HG03196 (cell line): Measurements from ENCODE around the gene CHEK2.
"Not testable (repeated sequence)": the region's sequence is repeated elsewhere in the genome, so short reads cannot be mapped to it uniquely, and the experiment has no call there.

Source experiments
- ATAC-seq: cut with Tn5 transposase; IDR thresholded peaks from one replicate; pipeline ENCODE4 v1.9.1; 2021; ENCODE audit not compliant: unreplicated experiment

Gene CHEK2

DNA sequence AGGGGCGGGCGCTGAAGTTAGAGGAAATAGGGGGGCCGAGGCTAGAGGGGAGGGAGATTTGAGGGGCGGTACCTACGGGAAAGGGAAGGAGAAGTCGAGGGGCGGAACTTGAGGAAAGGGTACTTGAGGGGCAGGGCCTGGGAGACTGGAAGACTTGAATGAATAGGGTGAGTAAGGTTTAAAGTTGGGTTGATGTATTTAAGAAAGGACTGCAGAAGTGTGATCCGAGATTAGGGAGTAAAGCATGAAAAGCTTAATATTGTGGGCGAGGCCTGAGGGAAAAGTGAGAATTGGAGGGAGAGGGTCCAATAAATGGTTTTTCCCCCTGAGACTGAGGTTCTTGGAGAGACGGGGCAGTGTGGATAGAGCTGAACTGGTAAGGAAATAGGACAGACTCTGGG lies 942 bp upstream of the CHEK2 start:
- ATAC-seq = no peak

DNA sequence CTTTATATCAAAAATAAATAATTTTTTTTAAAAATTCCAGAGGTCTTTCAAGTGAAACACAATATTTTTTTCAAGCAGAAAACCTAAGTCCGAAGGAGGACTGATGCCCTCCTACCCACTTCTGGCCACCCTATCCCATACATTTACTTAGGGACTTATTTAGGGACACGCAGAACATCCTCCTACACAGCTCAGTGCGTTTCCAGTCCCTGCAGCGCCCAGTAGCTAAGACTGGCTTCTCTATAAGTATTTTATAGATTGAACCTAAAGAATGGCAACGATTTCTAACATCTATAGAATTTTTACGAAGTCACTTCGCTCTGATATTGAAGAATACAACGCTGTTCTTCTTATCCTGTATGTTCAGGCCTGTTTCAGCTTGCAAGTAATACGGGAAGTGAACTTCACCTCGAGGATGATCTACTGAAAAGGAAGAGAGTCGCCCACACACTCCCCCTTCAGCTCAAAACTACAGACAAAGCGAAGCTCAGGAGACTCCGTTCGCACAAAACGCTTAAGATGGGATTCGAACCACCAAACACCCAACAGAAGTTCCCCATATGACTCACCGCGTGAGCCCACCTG lies 328 bp downstream of the CHEK2 start:
- ATAC-seq = no peak

DNA sequence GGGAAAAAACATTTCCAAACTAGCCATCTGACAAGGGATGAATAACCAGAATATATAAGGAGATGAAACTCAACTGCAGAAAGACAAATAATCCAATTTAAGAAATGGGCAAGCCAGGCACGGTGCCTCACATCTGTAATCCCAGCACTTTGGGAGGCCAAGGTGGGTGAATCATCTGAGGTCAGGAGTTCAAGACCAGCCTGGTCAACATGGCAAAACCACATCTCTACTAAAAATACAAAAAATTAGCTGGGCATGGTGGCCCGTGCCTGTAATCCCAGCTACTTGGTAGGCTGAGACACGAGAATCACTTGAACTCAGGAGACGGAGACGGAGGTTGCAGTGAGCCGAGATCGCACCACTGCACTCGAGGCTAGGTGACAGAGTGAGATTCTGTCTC lies 2.7 kb downstream of the CHEK2 start:
- ATAC-seq = not testable (repeated sequence)

GRCh38 chr22:28737701-28738100 lies 3.9 kb downstream of the CHEK2 start:
- no peak for ATAC-seq

- no peak for ATAC-seq
Measured at GRCh38 chr22:28736301-28737155, 5.1 kb downstream of the CHEK2 start.

DNA sequence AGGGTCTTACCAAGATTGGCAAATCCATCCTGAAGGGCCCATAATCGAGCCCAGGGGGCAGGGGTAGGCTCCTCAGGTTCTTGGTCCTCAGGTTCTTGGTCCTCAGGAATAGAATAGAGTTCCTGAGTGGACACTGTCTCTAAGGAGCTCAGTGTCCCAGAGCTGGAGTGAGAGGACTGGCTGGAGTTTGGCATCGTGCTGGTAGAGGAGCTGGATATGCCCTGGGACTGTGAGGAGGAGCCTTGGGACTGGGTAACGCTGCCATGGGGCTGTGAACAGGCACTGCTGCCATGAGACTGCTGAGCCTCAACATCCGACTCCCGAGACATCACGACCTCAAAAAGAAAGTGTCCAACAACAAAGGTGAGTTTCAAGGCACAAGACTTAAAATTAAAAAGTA lies 7.2 kb downstream of the CHEK2 start:
- no peak for ATAC-seq

DNA sequence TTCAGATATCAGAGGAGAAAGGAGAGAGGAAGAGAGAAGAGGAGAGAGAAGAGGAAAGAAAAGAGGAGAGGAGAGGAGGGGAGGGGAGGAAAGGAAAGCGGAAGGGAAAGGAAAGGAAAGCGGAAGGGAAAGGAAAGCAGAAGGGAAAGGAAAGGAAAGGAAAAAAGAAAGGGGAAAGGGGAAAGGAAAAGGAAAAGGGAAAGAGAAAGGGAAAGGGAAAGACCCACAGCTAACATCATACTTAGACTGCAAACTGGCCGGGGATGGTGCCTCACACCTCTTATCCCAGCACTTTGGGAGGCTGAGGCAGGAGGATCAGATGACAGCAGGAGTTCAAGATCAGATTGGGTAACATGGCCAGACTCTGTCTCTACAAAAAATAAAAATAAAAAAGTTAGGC lies 11.4 kb downstream of the CHEK2 start:
- ATAC-seq = no peak

DNA sequence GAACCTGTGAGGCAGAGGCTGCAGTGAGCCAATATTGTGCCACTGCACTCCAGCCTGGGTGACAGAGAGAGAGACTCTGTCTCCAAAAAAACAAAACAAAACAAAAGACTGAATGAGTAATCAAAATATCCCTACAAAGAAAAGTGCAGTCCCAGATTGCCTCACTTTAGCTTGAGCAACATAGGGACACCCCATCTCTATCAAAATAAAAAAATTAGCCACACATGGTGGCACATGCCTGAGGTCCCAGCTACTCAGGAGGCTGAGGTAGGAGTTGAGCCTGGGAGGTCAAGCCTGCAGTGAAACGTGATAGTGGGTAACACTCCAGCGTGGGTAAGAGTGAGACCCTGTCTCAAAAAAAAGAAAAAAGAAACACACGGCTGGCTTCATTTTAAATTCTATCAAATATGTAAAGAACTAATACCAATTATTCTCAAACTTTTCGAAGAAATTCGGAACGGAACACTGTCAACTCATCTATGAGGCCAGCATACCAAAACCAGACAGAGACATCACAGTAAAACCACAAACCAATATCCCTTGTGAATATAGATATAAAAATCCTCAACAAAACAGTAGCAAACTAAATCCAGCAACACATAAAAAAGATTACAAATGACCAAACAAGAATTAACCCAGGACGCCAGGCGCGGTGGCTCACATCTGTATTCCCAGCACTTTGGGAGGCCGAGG lies 12.9 kb downstream of the CHEK2 start:
- ATAC-seq = no peak

DNA sequence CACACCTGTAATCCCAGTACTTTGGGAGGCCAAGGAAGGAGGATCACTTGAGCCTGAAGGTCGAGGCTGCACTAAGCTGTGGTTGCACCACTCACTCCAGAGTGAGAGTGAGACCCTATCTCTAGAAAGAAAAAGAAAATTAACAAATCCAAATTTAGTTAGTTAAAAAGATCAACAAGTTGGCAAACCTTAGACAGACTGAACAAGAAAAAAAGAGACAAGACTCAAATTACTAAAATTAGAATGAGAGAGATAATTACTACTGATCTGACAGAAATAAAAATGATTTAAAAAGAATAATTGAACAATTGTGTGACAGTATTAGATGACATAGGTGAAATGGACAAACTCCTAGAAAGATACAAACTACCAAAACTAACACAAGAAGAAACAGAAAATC lies 13.6 kb downstream of the CHEK2 start:
- no peak for ATAC-seq

GRCh38 chr22:28718044-28718443 lies 23.6 kb downstream of the CHEK2 start:
- no peak for ATAC-seq

GRCh38 chr22:28716686-28717085 lies 24.9 kb downstream of the CHEK2 start:
- ATAC-seq = no peak

DNA sequence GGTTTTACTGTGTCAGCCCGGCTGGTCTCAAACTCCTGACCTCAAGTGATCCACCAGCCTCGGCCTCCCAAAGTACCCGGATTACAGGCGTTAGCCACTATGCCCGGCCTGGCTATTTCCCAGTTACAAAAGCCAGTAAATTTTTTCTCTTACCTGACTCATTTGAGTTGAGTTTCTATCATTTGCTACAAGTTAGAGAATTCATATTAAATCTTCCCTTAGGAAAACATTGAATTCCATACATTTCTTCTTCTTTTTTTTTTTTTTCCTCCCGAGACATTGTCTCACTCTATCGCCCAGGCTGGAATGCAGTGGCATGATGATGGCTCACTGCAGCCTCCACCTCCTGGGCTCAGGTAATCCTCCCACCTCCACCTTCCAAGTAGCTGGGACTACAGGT lies 26.0 kb downstream of the CHEK2 start:
- no peak for ATAC-seq

DNA sequence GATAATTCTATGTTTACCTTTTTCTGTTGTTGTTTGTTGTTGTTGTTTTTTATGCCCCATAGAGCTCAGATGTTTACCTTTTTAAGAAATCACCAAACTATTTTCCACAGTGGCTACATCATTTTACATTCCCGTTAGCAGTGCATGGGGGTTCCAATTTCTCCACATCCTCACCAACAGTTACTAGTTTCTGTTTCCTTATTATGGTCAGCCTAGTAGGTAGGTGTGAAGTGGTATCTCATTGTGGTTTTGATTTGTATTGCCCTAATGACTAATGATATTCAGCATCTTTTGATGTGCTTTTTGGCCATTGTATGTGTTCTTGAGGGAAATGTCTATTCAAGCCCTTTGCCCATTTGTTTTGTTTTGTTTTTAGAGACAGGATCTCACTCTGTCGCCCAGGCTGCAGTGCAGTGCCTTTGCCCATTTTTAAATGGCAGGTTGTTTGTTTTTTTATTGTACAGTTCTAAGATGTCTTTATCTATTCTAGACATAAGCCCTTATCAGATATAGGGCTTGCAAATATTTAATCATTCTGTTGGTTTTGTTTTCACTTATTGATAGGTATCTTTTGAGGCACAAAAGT lies 27.5 kb downstream of the CHEK2 start:
- no peak for ATAC-seq

DNA sequence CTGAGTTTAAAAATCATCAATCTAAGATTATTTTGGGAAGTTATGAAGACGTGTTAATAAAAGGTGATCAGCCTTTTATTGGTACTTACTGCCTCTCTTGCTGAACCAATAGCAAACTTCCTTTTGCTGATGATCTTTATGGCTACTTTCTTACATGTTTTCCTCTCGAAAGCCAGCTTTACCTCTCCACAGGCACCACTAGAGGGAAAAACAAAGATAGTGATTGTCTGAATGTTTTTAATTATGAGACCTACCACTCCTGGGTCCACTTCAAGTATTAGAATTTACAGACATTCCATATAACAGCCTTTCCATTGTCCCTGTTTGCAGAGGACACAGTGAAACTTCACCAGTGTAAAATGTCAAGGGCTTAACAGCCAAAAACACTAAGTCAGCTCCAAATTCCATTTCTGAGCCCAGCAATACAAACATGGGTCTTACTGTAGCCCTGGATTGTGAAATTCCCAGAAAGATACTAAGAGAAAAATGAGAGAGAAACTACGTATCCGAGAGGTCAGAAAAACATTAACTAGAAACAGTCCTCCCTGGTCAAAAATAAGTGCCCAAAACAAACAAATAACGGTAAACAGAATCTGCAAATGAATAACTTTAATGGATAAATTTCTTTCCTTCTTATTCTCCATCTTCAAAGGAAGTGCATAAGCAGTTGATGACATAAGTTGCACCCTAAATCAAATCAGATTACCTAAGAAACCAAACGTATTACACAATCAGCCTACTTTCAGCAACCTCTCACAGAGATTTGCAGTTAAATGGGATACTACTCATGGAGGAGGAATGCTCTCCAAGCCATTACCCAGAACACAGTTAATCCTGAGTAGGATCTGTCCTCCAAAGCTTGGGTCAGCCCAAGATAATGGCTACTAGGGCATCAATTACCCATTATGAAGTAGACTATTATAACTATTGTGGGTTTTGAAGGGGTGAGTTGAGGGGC lies 29.5 kb downstream of the CHEK2 start:
- ATAC-seq = no peak

GRCh38 chr22:28711341-28711740 lies 30.3 kb downstream of the CHEK2 start:
- ATAC-seq = no peak

DNA sequence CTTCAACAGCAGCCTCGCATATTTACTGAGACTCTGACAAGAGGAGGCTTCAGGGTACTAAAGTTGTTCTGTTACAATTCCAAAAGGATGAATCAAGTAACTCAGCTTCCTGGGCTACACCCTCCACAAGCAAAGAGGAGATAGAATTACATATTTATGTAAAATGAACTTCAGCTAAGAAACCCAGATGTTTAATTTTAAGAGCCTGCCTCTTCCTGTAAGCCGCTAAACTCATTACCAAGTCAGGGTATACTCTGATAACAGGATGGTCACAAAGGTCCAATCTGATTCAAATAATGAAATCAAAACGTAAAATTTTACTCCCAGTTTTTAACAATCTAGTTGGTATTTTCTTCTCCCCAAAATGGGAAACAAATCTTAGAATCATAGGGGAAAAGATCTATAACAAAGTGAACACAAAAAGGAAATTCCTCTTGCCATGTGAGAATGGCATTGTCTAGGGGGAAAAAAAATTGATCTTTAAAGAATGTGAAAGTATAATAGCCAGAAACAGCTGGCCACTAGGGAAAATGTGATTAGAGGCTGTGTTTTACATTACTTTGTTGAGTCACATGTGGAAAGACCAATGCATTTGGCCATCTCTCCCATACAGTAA lies 30.9 kb downstream of the CHEK2 start:
- ATAC-seq = no peak

GRCh38 chr22:28710107-28710506 lies 31.5 kb downstream of the CHEK2 start:
- ATAC-seq = no peak

DNA sequence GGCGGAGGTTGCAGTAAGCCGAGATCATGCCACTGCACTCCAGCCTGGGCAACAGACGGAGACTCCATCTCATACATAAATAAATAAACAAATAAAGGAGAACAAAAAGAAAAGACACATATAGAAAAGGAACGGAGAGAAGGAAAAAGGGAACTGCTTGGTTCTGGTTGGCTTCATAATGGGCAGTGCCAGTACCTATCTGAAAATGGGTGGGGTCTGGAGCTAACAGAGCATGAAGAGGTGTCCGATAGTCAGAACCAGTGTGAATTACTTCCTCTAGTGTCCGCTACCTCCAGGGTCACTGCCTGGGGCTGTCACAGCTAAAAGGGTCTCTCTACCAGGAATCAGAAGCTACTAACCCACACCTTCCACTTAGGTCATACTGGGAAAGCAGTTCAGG lies 34.8 kb downstream of the CHEK2 start:
- ATAC-seq = no peak

DNA sequence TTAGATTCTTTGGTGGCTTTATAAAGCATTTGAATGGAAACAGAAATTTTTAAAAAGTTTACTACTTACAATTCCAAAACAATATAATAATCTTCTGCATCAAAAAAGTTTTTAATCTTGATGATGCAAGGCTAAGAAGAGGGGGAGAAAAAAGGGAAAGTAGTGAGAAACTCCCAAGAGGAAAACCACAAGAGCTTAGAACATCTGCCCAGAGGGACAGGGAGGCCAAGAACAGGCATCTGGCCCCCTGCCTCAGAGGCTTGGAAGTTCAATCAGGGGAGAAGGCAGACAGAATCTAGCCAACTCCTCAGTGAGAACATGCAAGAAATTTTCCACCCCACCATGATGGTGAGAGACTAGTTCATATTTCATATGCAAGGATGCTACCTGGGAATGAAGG lies 38.2 kb downstream of the CHEK2 start:
- ATAC-seq = no peak

DNA sequence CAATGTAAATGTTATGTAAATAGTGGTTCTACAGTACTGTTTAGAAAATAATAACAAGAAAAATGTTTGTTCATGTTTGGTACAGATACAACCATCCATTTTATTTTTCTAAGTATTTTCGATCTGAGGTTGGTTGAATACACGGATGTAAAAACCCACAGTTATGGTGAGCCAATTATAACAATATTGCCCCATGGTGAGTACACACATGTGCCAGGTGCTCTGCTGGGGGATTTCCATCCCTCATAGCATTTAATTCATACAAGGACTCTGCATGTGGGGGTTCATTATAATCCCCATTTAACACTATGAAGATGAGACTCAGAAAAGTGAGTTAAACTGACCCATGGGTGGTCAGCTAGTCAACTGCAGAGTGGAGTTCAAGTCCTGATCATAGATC lies 38.7 kb downstream of the CHEK2 start:
- no peak for ATAC-seq
